ENCODE results near the gene ARID1B. TPM values are rescaled to one million over a fixed set of nuclear protein-coding genes. Genes with fewer than 3 reads are reported as not detected.

The ARID1B gene
- total RNA-seq, 1 experiment from 2014 or later, result 35.6 TPM

GRCh38 chr6:156885562-156885961 is 108.4 kb downstream of the ARID1B start (continued):
- no peak for TF ChIP-seq POLR2AphosphoS5 (IDR thresholded peaks at IDR 0.05; ENCODE audit: low read depth, low read length)
- TF ChIP-seq CTCF (IDR thresholded peaks at IDR 0.05 in 2 of 3, conservative IDR thresholded peaks at IDR 0.05 in 1 of 3; ENCODE audit: borderline replicate concordance in 1 of 3, insufficient read depth in 1 of 3, low read depth in 2 of 3, low read length in 2 of 3), result no peak
- no peak for TF ChIP-seq SRF (IDR thresholded peaks at IDR 0.05; ENCODE audit: low read depth)
- no peak for TF ChIP-seq YY1 (IDR thresholded peaks at IDR 0.05; ENCODE audit: extremely low read depth, insufficient replicate concordance, low read depth, low read length)
- no peak for TF ChIP-seq ZFX (IDR thresholded peaks at IDR 0.05)
- no peak for TF ChIP-seq CBX3 (IDR thresholded peaks at IDR 0.05; ENCODE audit: low read depth)

- ATAC-seq (no peak), DNase-seq (ENCODE audit: low read depth, low spot score) (no peak)
- H3K9ac ChIP-seq (ENCODE audit: low read length), result no peak overlapping the region
- TF ChIP-seq ELF1 (IDR thresholded peaks at IDR 0.05; ENCODE audit: borderline replicate concordance, low read depth) (no peak), POLR2A (IDR thresholded peaks at IDR 0.05; ENCODE audit: borderline replicate concordance, extremely low read depth, insufficient read depth, insufficient read length) (no peak), CBX3 (IDR thresholded peaks at IDR 0.05; ENCODE audit: low read depth) (no peak), TCF7L2 (IDR thresholded peaks at IDR 0.05; ENCODE audit: borderline replicate concordance, extremely low read depth, insufficient read depth, insufficient read length) (no peak)
- TF ChIP-seq, protein P1, sequence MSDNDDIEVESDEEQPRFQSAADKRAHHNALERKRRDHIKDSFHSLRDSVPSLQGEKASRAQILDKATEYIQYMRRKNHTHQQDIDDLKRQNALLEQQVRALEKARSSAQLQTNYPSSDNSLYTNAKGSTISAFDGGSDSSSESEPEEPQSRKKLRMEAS (IDR thresholded peaks at IDR 0.05), result no peak
- H3K9me2 ChIP-seq (ENCODE audit: insufficient read depth), result no peaks in the 10 kb centered on the region
- no peak overlapping the region for H3K4me3 ChIP-seq (replicated peaks in 1 of 2; ENCODE audit: low read depth in 1 of 2, low read length in 2 of 2)
- intact Hi-C loops (cut with micrococcal nuclease), result loop anchor here (10.0 kb wide), 1 partner anchor 322 kb away; no protein-coding TSS in a partner anchor
- ChIA-PET CTCF (no interaction called here), POLR2A (no interaction called here), RAD21 (ENCODE audit: low non-redundant PET in 1 of 2, low total read pairs in 2 of 2, uncharacterized antibody in 2 of 2, unreplicated experiment in 2 of 2) (no interaction called here)
- peaks cover 38% of the 10 kb centered on the region for H3K79me2 ChIP-seq (ENCODE audit: insufficient read depth, low read length)
- no peak overlapping the region for H3K27ac ChIP-seq (ENCODE audit: low read depth, low read length)
- no peak overlapping the region for H3K4me2 ChIP-seq (ENCODE audit: low read length)
- no peaks in the 10 kb centered on the region for H3K27me3 ChIP-seq (ENCODE audit: insufficient read depth, low read length)
- no peaks in the 10 kb centered on the region for H4K20me1 ChIP-seq (ENCODE audit: insufficient read depth)
- BruUV-seq (replicated peaks), result no TSS peak
- H2AFZ ChIP-seq (ENCODE audit: low read depth, low read length, poor library complexity, severe bottlenecking), result no peak overlapping the region
- no peaks in the 10 kb centered on the region for H3K36me3 ChIP-seq (ENCODE audit: control insufficient read depth in 1 of 2, insufficient read depth in 2 of 2, low read length in 2 of 2)
- H3K9me3 ChIP-seq (ENCODE audit: control insufficient read depth in 1 of 2, insufficient read depth in 1 of 2, low read depth in 1 of 2, low read length in 2 of 2), result no peaks in the 10 kb centered on the region
- H3K4me1 ChIP-seq (ENCODE audit: control insufficient read depth in 1 of 2, insufficient read depth in 2 of 2, low read length in 2 of 2), result no peaks in the 10 kb centered on the region
Measured at GRCh38 chr6:156886409-156886808, 109.2 kb downstream of the ARID1B start.
